Right cardiac atrium (tissue), 5 donors: ENCODE results near the gene FSD1. TPM values are rescaled to one million over a fixed set of nuclear protein-coding genes. Genes with fewer than 3 reads are reported as not detected.

Experiments
- ATAC-seq, 2 donors: fragments of 200-7000 bp; cut with Tn5 transposase; one replicate each; pipeline versions ENCODE4 v1.8.0 to v1.9.1; 2020; ENCODE audit warnings: moderate library complexity in 2 of 2, mild to moderate bottlenecking in 1 of 2
- DNase-seq, 3 donors: peaks; one replicate each; pipeline ENCODE4 v3.0.0-alpha.2; 2020
- H3K27ac ChIP-seq: one replicate; pipeline ENCODE4 v1.5.1; 2013; ENCODE audit warnings: mild to moderate bottlenecking, low read length, control low read depth, moderate library complexity
- H3K27me3 ChIP-seq: one replicate; pipeline ENCODE4 v1.6.1; 2013; ENCODE audit not compliant: control insufficient read depth, insufficient read depth
- H3K4me1 ChIP-seq: one replicate; pipeline ENCODE4 v1.6.1; 2013; ENCODE audit warnings: low read length; ENCODE audit not compliant: control insufficient read depth, insufficient read depth
- H3K4me3 ChIP-seq: one replicate; pipeline ENCODE4 v1.5.1; 2013; ENCODE audit warnings: low read length, control low read depth
- H3K9me3 ChIP-seq: one replicate; pipeline ENCODE4 v1.6.1; 2013; ENCODE audit warnings: low read length; ENCODE audit not compliant: control insufficient read depth
- WGBS: extraction: QIAGEN DNeasy Blood & Tissue Kit; methylation state at CpG from one replicate; pipeline ENCODE4 v1.1.7; 2013; 5-methylcytosine and 5-hydroxymethylcytosine counted together
- intact Hi-C, 4 donors: fragments of 100-400 bp; cut with DNase I; formaldehyde crosslinking; loops; one replicate each; pipeline versions ENCODE4 v1.11.0 to v1.14.0; 2022 to 2023
- polyA plus RNA-seq: library from polyadenylated mRNA; stranded (reverse); fragments of 200-250 nt; gene quantifications from one replicate; pipeline ENCODE4 v1.2.3, GENCODE V29; 2013
- total RNA-seq, 4 donors: library from RNA; stranded (reverse); fragmentation: NEBNext Ultra II Directional; extraction: Animal tissue kit (Norgen Biotek cat#: 25700); gene quantifications; one replicate each; pipeline ENCODE4 v1.2.1, GENCODE V29; 2021
- donor health status: healthy with polysubstance abuse.
- donor health status: DM: no; HTN: yes; CAD: no.
- donor health status: DM: no; HTN: no; CAD: no.
- donor health status: DM: no; HTN: yes; CAD: no; lungs with severe emphysema.
- donor health status: DM: yes; HTN: yes; CAD: no.

Gene FSD1
- total and polyA plus RNA-seq, 5 donors: not detected

- no peaks in the 10 kb centered on the region for H3K9me3 ChIP-seq
- no peak overlapping the region for H3K27ac ChIP-seq
- H3K27me3 ChIP-seq: no peaks in the 10 kb centered on the region
- 95% methylated on average over 7 of the region's 7 CpGs for WGBS
- no peaks in the 10 kb centered on the region for H3K4me1 ChIP-seq
- DNase-seq (no peak), ATAC-seq (no peak)
- intact Hi-C loops: no loop called here
- no peak overlapping the region for H3K4me3 ChIP-seq
Measured at GRCh38 chr19:4334929-4335570, 30.7 kb downstream of the FSD1 start.

- ATAC-seq (no peak), DNase-seq (peak in 2 of 3 donors; percentile 28 to 63)
- Histone ChIP-seq H3K9me3 (no peaks in the 10 kb centered on the region), H3K4me3 (peak overlapping the region; percentile 55), H3K4me1 (no peaks in the 10 kb centered on the region), H3K27ac (no peak overlapping the region), H3K27me3 (no peaks in the 10 kb centered on the region)
- WGBS: 8% methylated on average over 14 of the region's 14 CpGs
- intact Hi-C loops: no loop called here
Measured at GRCh38 chr19:4337906-4338440, 33.6 kb downstream of the FSD1 start.

DNA sequence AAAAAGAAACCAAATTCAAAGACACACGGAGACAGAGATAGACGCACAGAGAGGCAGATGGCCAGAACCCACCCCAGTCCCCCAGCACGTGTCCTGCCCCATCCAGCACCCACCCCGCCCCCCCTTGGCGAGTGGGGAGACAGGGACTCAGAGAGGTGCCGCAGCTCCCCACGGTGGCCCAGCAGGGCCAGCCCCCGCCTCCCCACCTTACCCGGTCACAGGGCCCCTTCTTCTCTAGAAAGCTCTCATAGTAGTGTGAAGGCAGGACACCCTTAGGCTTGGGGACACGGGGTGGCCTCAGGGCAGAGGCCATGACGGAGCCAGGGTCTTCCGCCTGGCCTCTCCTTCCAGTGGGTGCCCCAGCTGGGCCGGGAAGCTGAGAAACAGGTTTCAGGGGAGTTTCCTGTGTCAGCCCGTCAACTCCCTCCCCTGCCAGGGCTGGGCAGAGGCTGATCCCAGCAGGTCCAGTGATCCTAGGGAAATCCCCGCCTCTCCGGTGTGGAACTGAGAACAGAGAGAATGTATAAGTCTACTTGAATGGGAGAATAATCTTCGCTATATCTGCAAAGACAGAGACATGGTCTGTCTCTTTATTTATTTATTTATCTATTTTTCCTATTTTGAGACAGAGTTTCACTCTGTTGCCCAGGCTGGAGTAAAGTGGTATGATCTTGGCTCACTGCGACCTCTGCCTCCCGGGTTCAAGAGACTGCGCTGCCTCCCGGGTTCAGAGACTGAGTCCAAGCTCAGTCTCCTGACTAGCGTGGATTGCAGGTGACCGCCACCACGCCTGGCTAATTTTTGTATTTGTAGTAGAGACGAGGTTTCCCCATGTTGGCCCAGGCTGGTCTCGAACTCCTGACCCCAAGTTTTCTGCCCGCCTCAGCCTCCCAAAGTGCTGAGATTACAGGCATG lies 34.3 kb downstream of the FSD1 start, which contains the start of gene STAP2:
Gene STAP2, minus strand, starts transcription at position 387 of the 915 bp plus-strand sequence. Its CDS starts 74 bp downstream, at position 313.
- Histone ChIP-seq H3K9me3 (no peaks in the 10 kb centered on the region), H3K27ac (no peak within 1 kb of the TSS), H3K4me1 (no peaks in the 10 kb centered on the region), H3K27me3 (no peaks in the 10 kb centered on the region), H3K4me3 (peak within 1 kb of the TSS; percentile 55)
- ATAC-seq (no peak), DNase-seq (no peak)
- 47% methylated on average over 27 of the region's 27 CpGs for WGBS
- intact Hi-C loops: no loop called here

DNA sequence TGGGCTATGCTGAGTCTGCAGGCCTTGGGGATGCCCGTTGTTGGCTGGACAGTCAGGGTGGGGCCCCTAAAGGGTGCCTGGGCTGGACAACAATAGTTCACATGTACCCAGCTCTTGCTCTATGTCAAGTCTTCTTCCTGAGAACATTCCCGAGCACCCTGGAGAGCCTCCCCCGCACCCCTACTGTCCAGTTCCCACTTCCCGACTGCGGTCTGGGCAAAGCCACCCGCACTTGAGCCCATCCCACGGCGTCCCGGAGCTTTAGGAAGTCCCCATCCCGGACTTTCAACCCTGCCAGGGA lies 37.9 kb downstream of the FSD1 start:
- DNase-seq: no peak
- peak; percentile 10 to 25 for ATAC-seq
- Histone ChIP-seq H3K27me3 (no peaks in the 10 kb centered on the region), H3K4me1 (no peaks in the 10 kb centered on the region), H3K4me3 (peak overlapping the region; percentile 44), H3K27ac (peak overlapping the region; percentile 94), H3K9me3 (no peaks in the 10 kb centered on the region)
- WGBS: 2% methylated on average over 10 of the region's 10 CpGs
- intact Hi-C loops: loop anchor here in 1 of 4 donors (2.0 kb wide), 1 partner anchor 59 kb away; the partner anchor contains the start of gene SH3GL1

DNA sequence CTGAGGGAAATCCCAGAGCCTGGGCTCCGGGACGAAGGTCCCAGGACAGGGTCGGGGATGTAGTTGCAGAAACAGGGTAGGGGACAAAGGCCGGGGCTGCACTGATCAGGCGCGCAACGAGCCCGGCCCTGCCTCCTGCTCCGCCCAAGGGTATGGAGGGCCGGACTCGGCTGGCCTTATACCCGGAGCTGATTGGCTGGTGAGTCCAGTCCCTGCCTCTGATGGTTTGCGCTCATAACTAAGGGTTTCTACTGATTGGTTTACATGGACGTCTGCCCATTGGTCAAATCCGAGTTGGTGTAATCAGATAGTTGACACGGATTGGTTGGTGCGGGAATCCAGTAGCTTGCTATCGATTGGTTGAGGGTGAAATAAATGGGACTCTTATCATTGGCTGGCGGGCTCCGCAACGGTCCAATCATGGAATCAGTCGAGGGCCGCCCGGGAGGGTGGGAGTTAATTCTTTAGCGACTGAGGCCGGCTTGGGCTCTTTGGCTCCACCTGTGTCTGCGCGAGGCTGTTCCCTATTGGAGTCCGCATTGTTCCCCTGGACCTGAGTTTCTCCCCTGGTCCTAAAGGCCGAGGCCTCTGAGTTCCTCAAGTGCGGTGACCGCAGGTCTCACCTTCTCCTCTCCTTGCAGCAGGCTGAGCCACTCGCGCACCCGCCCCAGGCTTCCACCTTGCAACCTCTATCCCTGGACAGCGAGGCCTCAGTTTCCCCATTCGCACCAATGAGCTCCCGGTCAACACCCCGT lies 38.4 kb downstream of the FSD1 start:
- Histone ChIP-seq H3K9me3 (no peaks in the 10 kb centered on the region), H3K27me3 (no peaks in the 10 kb centered on the region), H3K27ac (peak overlapping the region; percentile 94), H3K4me1 (no peaks in the 10 kb centered on the region), H3K4me3 (peak overlapping the region; percentile 96)
- peak; percentile 97 to 98 for ATAC-seq
- under 1% methylated on average over 39 of the region's 39 CpGs for WGBS
- intact Hi-C loops: loop anchor here in 1 of 4 donors (2.0 kb wide), 1 partner anchor 58 kb away; the partner anchor contains the start of gene SH3GL1
- DNase-seq: peak; percentile 96 to 98 (median 97)

GRCh38 chr19:4343370-4344307 lies 39.2 kb downstream of the FSD1 start, which contains the start of gene MPND:
Gene MPND (plus strand): TSS chr19:4343562. CDS start chr19:4343594, 32 bp downstream.
- H3K4me3 ChIP-seq: peak within 1 kb of the TSS; percentile 96
- no peaks in the 10 kb centered on the region for H3K4me1 ChIP-seq
- DNase-seq: peak; percentile 95 to 98 (median 97)
- no peaks in the 10 kb centered on the region for H3K27me3 ChIP-seq
- ATAC-seq: peak; percentile 92
- WGBS: 5% methylated on average over 101 of the region's 101 CpGs
- intact Hi-C loops: loop anchor here in 1 of 4 donors (2.0 kb wide), 1 partner anchor 57 kb away; the partner anchor contains the start of gene SH3GL1
- H3K9me3 ChIP-seq: no peaks in the 10 kb centered on the region
- peak within 1 kb of the TSS; percentile 94 for H3K27ac ChIP-seq

DNA sequence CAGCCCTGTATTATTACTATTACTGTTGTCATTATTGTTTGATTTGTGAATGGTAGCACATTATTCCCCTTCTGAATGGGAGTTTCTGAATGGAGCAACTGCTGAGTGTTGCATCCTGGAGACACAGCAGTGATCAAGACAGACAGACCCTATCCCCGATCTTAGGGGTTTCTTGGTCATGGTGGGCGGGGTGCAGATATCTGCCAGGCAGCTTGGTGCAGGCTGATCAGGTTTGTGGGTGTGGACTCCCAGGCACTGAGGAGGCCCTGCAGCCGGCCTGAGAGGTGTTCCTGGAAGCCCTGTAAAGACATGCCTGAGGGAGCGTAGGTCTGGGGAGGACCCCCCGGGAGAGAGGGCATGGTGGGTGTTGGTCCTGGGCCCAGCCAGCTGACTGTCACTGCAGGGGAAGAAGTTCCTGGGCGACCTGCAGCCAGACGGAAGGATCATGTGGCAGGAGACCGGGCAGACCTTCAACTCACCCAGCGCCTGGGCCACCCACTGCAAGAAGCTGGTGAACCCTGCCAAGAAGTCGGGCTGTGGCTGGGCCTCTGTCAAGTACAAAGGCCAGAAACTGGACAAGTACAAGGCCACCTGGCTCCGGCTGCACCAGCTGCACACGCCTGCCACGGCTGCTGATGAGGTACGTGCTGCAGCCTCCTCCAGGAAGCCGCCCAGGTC lies 41.1 kb downstream of the FSD1 start:
- intact Hi-C loops: no loop called here
- no peak overlapping the region for H3K4me3 ChIP-seq
- WGBS: 93% methylated on average over 15 of the region's 15 CpGs
- H3K27me3 ChIP-seq: no peaks in the 10 kb centered on the region
- no peak overlapping the region for H3K27ac ChIP-seq
- H3K9me3 ChIP-seq: no peaks in the 10 kb centered on the region
- DNase-seq (peak in 1 of 3 donors; percentile 5), ATAC-seq (no peak)
- no peaks in the 10 kb centered on the region for H3K4me1 ChIP-seq

DNA sequence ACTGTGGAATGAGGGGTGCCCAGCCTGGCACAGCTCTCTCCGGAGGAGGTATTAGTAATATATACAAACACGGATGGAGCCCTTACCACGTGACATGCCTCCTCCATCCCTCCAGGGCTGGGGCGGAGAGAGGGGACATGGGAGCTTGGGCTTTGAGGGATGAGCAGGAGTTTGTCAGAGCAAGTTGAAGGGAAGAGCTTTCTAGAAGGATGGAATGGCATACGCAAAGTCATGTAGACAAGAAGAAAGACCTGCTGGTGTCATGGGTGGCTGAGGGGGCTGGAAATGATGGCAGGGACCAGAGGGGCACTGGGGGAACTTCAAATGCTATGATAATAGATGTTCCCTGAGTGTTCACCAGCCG lies 41.6 kb downstream of the FSD1 start:
- Histone ChIP-seq H3K4me1 (no peaks in the 10 kb centered on the region), H3K27ac (no peak overlapping the region), H3K27me3 (no peaks in the 10 kb centered on the region), H3K9me3 (no peaks in the 10 kb centered on the region), H3K4me3 (no peak overlapping the region)
- WGBS: 98% methylated on average over 6 of the region's 6 CpGs
- intact Hi-C loops: no loop called here
- DNase-seq (no peak), ATAC-seq (no peak)

- no peaks in the 10 kb centered on the region for H3K4me1 ChIP-seq
- H3K4me3 ChIP-seq: no peak overlapping the region
- no peak for DNase-seq
- no peaks in the 10 kb centered on the region for H3K9me3 ChIP-seq
- intact Hi-C loops: no loop called here
- H3K27ac ChIP-seq: no peak overlapping the region
- no peaks in the 10 kb centered on the region for H3K27me3 ChIP-seq
- ATAC-seq: no peak
- 90% methylated on average over 6 of the region's 6 CpGs for WGBS
Measured at GRCh38 chr19:4347521-4347920, 43.1 kb downstream of the FSD1 start.
